ENCODE measurements around the gene SETBP1. TPM values are rescaled to one million over a fixed set of nuclear protein-coding genes. Genes with fewer than 3 reads are reported as not detected.

The SETBP1 gene
- total RNA-seq, 1 donor from 2014 or later = 25.8 TPM

DNA sequence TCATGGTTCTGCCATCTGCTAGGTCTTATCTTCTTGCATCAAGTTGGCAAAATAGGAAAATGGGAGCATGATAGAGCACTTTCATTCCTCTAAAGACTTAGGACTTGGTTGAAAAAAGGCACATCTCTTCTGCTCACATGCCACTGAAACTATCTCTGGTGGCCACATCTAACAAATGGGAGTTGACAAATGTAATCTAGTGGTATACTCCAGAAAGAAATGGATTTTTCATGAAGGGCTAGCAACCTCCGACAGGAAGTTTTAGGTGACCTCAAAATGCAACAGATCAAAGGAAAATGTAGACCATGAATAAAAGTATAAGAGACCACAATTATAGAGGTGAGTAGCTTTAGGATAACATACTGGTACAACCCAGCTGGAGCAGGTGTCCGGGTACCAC is 224.1 kb downstream of the SETBP1 start:
- ATAC-seq = no peak
- intact Hi-C loops (cut with DNase I) = no loop called here
- no peak for DNase-seq
- TF ChIP-seq, protein P1, sequence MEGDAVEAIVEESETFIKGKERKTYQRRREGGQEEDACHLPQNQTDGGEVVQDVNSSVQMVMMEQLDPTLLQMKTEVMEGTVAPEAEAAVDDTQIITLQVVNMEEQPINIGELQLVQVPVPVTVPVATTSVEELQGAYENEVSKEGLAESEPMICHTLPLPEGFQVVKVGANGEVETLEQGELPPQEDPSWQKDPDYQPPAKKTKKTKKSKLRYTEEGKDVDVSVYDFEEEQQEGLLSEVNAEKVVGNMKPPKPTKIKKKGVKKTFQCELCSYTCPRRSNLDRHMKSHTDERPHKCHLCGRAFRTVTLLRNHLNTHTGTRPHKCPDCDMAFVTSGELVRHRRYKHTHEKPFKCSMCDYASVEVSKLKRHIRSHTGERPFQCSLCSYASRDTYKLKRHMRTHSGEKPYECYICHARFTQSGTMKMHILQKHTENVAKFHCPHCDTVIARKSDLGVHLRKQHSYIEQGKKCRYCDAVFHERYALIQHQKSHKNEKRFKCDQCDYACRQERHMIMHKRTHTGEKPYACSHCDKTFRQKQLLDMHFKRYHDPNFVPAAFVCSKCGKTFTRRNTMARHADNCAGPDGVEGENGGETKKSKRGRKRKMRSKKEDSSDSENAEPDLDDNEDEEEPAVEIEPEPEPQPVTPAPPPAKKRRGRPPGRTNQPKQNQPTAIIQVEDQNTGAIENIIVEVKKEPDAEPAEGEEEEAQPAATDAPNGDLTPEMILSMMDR (IDR thresholded peaks at IDR 0.05) = no peak
- Histone ChIP-seq H3K4me3 (no peak overlapping the region), H3K9me3 (no peaks in the 10 kb centered on the region), H3K27me3 (ENCODE audit: low read depth) (no peaks in the 10 kb centered on the region), H3K4me1 (no peaks in the 10 kb centered on the region), H3K36me3 (no peaks in the 10 kb centered on the region), H3K27ac (no peak overlapping the region)

DNA sequence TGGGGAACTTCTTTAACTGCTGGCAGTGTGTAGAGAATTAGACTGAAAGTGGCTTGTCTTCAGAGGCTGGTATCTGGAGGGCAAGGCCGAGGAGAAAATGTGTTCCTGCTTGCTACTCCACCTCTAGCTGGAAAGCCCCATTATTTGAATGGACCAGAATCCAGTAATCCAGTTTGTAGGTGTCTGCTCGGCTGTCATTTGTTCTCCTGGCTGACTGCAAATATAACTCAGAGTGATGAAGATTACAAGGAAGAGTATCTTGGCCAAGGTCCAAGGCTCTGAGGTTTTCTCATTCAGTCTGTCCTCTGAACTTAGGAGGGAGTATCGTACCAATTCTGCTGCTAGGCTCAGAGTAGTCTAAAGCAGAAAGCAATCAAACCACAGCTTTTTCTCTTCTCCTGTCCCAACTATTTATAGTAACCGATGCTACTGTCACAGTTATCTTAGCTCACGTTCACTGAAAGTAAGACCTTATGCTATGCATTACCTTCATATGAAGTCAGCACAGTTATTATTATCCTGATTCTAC is 228.6 kb downstream of the SETBP1 start:
- Histone ChIP-seq H3K9me3 (no peaks in the 10 kb centered on the region), H3K36me3 (no peaks in the 10 kb centered on the region), H3K4me3 (no peak overlapping the region), H3K27ac (no peak overlapping the region), H3K4me1 (no peaks in the 10 kb centered on the region), H3K27me3 (ENCODE audit: low read depth) (no peaks in the 10 kb centered on the region)
- ATAC-seq = no peak
- TF ChIP-seq, protein P1 (IDR thresholded peaks at IDR 0.05) = no peak
- DNase-seq = no peak
- intact Hi-C loops (cut with DNase I) = no loop called here

DNA sequence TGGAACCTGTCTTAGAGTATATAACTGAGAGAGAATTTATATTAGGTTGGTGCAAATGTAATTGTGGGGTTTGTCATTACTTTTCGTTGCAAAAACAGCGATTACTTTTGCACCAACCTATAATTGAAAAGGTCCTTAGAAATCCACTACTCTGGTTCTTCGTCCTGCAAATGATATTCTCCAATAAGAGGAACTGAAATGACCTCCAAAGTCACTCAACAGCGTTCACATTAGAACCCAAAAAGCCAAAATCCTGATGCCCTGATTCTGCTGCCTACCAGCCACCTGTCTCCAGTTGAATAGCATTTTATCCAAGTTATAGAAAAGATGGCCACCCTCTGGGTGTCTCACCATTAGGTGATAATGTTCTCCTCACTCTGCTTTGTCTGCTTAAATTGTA is 230.6 kb downstream of the SETBP1 start:
- H3K4me1 ChIP-seq = peaks cover 5% of the 10 kb centered on the region
- DNase-seq (no peak), ATAC-seq (no peak)
- no peak overlapping the region for H3K4me3 ChIP-seq
- intact Hi-C loops (cut with DNase I) = no loop called here
- H3K9me3 ChIP-seq = no peaks in the 10 kb centered on the region
- no peaks in the 10 kb centered on the region for H3K36me3 ChIP-seq
- no peak overlapping the region for H3K27ac ChIP-seq
- no peaks in the 10 kb centered on the region for H3K27me3 ChIP-seq (ENCODE audit: low read depth)
- TF ChIP-seq, protein P1 (IDR thresholded peaks at IDR 0.05) = no peak

DNA sequence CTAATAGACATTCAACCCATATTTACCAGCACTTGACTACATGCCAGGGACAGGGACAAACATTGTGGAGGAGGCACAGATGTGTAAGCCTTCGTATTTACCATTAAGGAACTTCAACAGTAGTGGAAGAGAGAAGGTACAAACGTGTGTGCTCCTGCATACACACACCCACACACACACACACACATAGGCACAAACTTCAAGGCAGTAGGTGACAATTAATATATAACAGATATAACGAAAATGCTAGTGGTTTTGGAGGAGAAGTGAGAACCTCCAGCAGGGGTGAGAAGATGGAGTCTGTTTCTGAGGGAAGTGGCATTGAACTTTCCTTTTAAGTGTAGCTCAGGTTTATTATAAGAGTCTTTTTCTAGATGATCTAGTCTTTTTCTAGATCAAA is 231.1 kb downstream of the SETBP1 start:
- TF ChIP-seq, protein P1 (IDR thresholded peaks at IDR 0.05) = no peak
- ATAC-seq (no peak), DNase-seq (no peak)
- Histone ChIP-seq H3K4me1 (peaks cover 10% of the 10 kb centered on the region), H3K9me3 (no peaks in the 10 kb centered on the region), H3K4me3 (no peak overlapping the region), H3K27ac (no peak overlapping the region), H3K36me3 (no peaks in the 10 kb centered on the region), H3K27me3 (ENCODE audit: low read depth) (no peaks in the 10 kb centered on the region)
- intact Hi-C loops (cut with DNase I) = no loop called here

DNA sequence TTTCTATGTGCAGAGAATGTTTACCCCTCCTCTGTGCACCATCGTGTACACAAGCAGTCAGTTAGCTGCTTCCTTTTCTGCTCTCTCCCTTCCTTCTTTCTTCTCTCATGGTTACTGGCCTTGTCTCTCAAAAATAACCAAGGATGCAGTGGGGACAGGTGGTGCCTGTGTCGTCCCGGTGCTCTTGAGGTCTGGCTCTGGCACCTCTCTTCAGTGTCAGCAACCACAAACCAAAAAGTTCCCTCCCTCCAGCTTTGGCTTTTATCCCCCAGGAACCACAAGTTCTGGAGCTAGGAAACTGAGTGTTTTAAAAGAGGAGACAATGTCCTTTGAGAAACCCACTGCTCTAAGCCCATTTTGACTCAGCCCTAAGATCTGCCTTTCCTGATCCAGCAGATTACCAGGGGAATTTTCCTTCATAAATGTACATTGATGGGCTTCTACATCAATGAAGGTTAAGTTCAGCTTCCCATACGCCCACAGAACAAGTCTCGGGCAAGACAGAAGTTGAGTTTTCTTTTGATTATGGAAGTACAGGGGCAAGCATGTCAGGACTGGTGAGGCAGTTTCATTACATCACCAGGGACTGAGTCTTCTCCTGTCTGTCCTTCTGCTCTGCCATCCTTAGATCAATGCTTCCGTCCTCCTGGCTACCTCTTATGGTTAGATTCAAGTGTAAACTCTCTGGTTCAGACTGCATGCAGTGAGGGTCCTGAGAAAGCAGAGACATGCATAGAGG is 232.2 kb downstream of the SETBP1 start:
- H3K27ac ChIP-seq = no peak overlapping the region
- no peaks in the 10 kb centered on the region for H3K36me3 ChIP-seq
- intact Hi-C loops (cut with DNase I) = no loop called here
- no peaks in the 10 kb centered on the region for H3K9me3 ChIP-seq
- no peaks in the 10 kb centered on the region for H3K27me3 ChIP-seq (ENCODE audit: low read depth)
- TF ChIP-seq, protein P1 (IDR thresholded peaks at IDR 0.05) = no peak
- ATAC-seq (no peak), DNase-seq (no peak)
- peaks cover 22% of the 10 kb centered on the region for H3K4me1 ChIP-seq
- H3K4me3 ChIP-seq = no peak overlapping the region

Data from lower lobe of right lung (tissue), 2 donors.